ACC112 (cell line): ENCODE results near the gene ELF5.
A peak's percentile ranks its signal among the peaks of the same experiment; 100 is the strongest.

Experiments
- H2AFZ ChIP-seq: fragments of 200-600 bp; sonication (generic); one replicate; pipeline ENCODE4 v1.6.0; 2017; ENCODE audit warnings: antibody characterized with exemption, low read length; ENCODE audit not compliant: unreplicated experiment
- H3K27ac ChIP-seq: fragments of 200-600 bp; sonication (generic); 2 replicates; pipeline ENCODE4 v1.5.1; 2014; ENCODE audit warnings: low read depth, mild to moderate bottlenecking, antibody characterized with exemption, low read length, moderate library complexity
- H3K27me3 ChIP-seq: fragments of 200-600 bp; sonication (generic); 2 replicates; pipeline ENCODE4 v1.6.1; 2014; ENCODE audit warnings: mild to moderate bottlenecking, antibody characterized with exemption, low read length, moderate library complexity, mixed read lengths; ENCODE audit not compliant: insufficient read depth
- H3K36me3 ChIP-seq: fragments of 200-600 bp; sonication (generic); 2 replicates; pipeline ENCODE4 v1.6.1; 2016; ENCODE audit warnings: mild to moderate bottlenecking, antibody characterized with exemption, low read length, moderate library complexity, mixed read lengths; ENCODE audit not compliant: insufficient read depth
- H3K4me1 ChIP-seq: fragments of 200-600 bp; sonication (generic); one replicate; pipeline ENCODE4 v1.6.1; 2016; ENCODE audit warnings: low read length, mixed read lengths; ENCODE audit not compliant: insufficient read depth, unreplicated experiment, control insufficient read depth
- H3K4me3 ChIP-seq: fragments of 200-600 bp; sonication (generic); 2 replicates; pipeline ENCODE4 v1.5.1; 2014; ENCODE audit warnings: mild to moderate bottlenecking, low read depth, low read length
- H3K79me2 ChIP-seq: fragments of 200-600 bp; sonication (generic); one replicate; pipeline ENCODE4 v1.6.0; 2016; ENCODE audit warnings: low read length; ENCODE audit not compliant: control insufficient read depth, unreplicated experiment, insufficient read depth

ELF5 gene

GRCh38 chr11:34537636-34538035, 24.0 kb upstream of the ELF5 start:
- H3K79me2 ChIP-seq = no peaks in the 10 kb centered on the region
- H2AFZ ChIP-seq = no peak overlapping the region
- H3K4me1 ChIP-seq = no peaks in the 10 kb centered on the region
- no peaks in the 10 kb centered on the region for H3K36me3 ChIP-seq
- no peak overlapping the region for H3K4me3 ChIP-seq
- no peak overlapping the region for H3K27ac ChIP-seq
- peaks cover 91% of the 10 kb centered on the region for H3K27me3 ChIP-seq

GRCh38 chr11:34536056-34536455, 22.5 kb upstream of the ELF5 start:
- Histone ChIP-seq H3K4me1 (no peaks in the 10 kb centered on the region), H3K79me2 (no peaks in the 10 kb centered on the region), H3K36me3 (no peaks in the 10 kb centered on the region), H2AFZ (no peak overlapping the region), H3K27me3 (peaks cover 84% of the 10 kb centered on the region), H3K27ac (no peak overlapping the region), H3K4me3 (no peak overlapping the region)

GRCh38 chr11:34534826-34535225, 21.2 kb upstream of the ELF5 start:
- no peak overlapping the region for H2AFZ ChIP-seq
- peaks cover 76% of the 10 kb centered on the region for H3K27me3 ChIP-seq
- no peaks in the 10 kb centered on the region for H3K79me2 ChIP-seq
- H3K4me3 ChIP-seq = no peak overlapping the region
- no peak overlapping the region for H3K27ac ChIP-seq
- no peaks in the 10 kb centered on the region for H3K4me1 ChIP-seq
- no peaks in the 10 kb centered on the region for H3K36me3 ChIP-seq

GRCh38 chr11:34531663-34532062, 18.1 kb upstream of the ELF5 start:
- peaks cover 46% of the 10 kb centered on the region for H3K27me3 ChIP-seq
- no peak overlapping the region for H3K27ac ChIP-seq
- H3K79me2 ChIP-seq = no peaks in the 10 kb centered on the region
- H3K4me3 ChIP-seq = no peak overlapping the region
- no peaks in the 10 kb centered on the region for H3K4me1 ChIP-seq
- H2AFZ ChIP-seq = no peak overlapping the region
- H3K36me3 ChIP-seq = no peaks in the 10 kb centered on the region

GRCh38 chr11:34530545-34531234, 17.1 kb upstream of the ELF5 start:
- Histone ChIP-seq H3K27ac (no peak overlapping the region), H3K4me1 (no peaks in the 10 kb centered on the region), H3K4me3 (no peak overlapping the region), H2AFZ (no peak overlapping the region), H3K27me3 (peaks cover 39% of the 10 kb centered on the region), H3K79me2 (no peaks in the 10 kb centered on the region), H3K36me3 (no peaks in the 10 kb centered on the region)

- no peaks in the 10 kb centered on the region for H3K4me1 ChIP-seq
- H3K27me3 ChIP-seq = peaks cover 30% of the 10 kb centered on the region
- no peak overlapping the region for H2AFZ ChIP-seq
- H3K27ac ChIP-seq = no peak overlapping the region
- no peak overlapping the region for H3K4me3 ChIP-seq
- H3K79me2 ChIP-seq = no peaks in the 10 kb centered on the region
- H3K36me3 ChIP-seq = no peaks in the 10 kb centered on the region
These were observed 16.0 kb upstream of the ELF5 start for GRCh38 chr11:34529643-34530042.

GRCh38 chr11:34528072-34528471, 14.5 kb upstream of the ELF5 start:
- Histone ChIP-seq H3K27me3 (peaks cover 16% of the 10 kb centered on the region; the same call in 1 of the 2 replicates), H3K4me1 (no peaks in the 10 kb centered on the region), H3K27ac (no peak overlapping the region)

GRCh38 chr11:34525888-34526657, 12.5 kb upstream of the ELF5 start:
- H3K4me3 ChIP-seq = peak overlapping the region; percentile 44
- H3K79me2 ChIP-seq = no peaks in the 10 kb centered on the region
- H2AFZ ChIP-seq = peak overlapping the region; percentile 66
- H3K27me3 ChIP-seq = 0 out of 2 replicates have a peak, but pooled peaks cover 5% of the 10 kb centered on the region
- no peaks in the 10 kb centered on the region for H3K4me1 ChIP-seq
- no peak overlapping the region for H3K27ac ChIP-seq
- no peaks in the 10 kb centered on the region for H3K36me3 ChIP-seq

More at GRCh38 chr11:34528072-34528471, 14.5 kb upstream of the ELF5 start:
- H2AFZ ChIP-seq = no peak overlapping the region
- no peak overlapping the region for H3K4me3 ChIP-seq
- no peaks in the 10 kb centered on the region for H3K36me3 ChIP-seq
- no peaks in the 10 kb centered on the region for H3K79me2 ChIP-seq

GRCh38 chr11:34525098-34525497, 11.5 kb upstream of the ELF5 start:
- H3K27ac ChIP-seq = no peak overlapping the region
- H3K79me2 ChIP-seq = no peaks in the 10 kb centered on the region
- H2AFZ ChIP-seq = no peak overlapping the region
- H3K36me3 ChIP-seq = no peaks in the 10 kb centered on the region
- no peak overlapping the region for H3K4me3 ChIP-seq
- no peaks in the 10 kb centered on the region for H3K4me1 ChIP-seq
- H3K27me3 ChIP-seq = no peaks in the 10 kb centered on the region

GRCh38 chr11:34524696-34525095, 11.1 kb upstream of the ELF5 start:
- H3K27ac ChIP-seq = no peak overlapping the region
- H3K27me3 ChIP-seq = no peaks in the 10 kb centered on the region
- H3K36me3 ChIP-seq = no peaks in the 10 kb centered on the region
- H3K4me3 ChIP-seq = no peak overlapping the region
- no peak overlapping the region for H2AFZ ChIP-seq
- H3K4me1 ChIP-seq = no peaks in the 10 kb centered on the region
- H3K79me2 ChIP-seq = no peaks in the 10 kb centered on the region

- Histone ChIP-seq H3K4me3 (no peak overlapping the region), H3K4me1 (no peaks in the 10 kb centered on the region), H2AFZ (no peak overlapping the region), H3K27ac (no peak overlapping the region), H3K27me3 (peaks cover 4% of the 10 kb centered on the region; the same call in 1 of the 2 replicates), H3K36me3 (no peaks in the 10 kb centered on the region), H3K79me2 (no peaks in the 10 kb centered on the region)
These were observed 9.5 kb upstream of the ELF5 start for GRCh38 chr11:34523053-34523452.
